Mucosa of gallbladder (tissue), 1 donor: ENCODE results near the gene DYNC1LI2. TPM values are rescaled to one million over a fixed set of nuclear protein-coding genes. Genes with fewer than 3 reads are reported as not detected.
"Not testable (repeated sequence)": the region's sequence is repeated elsewhere in the genome, so short reads cannot be mapped to it uniquely, and the experiment has no call there.

Experiments
- DNase-seq: peaks from one replicate; pipeline ENCODE4 v3.0.0-alpha.2; 2020; ENCODE audit warnings: low spot score
- total RNA-seq: library from RNA; stranded (reverse); gene quantifications from one replicate; pipeline ENCODE4 v1.2.1, GENCODE V29; 2021
- donor health status: DM: no; HTN: no; CAD: no.

Gene DYNC1LI2
- 151 TPM for total RNA-seq

DNA sequence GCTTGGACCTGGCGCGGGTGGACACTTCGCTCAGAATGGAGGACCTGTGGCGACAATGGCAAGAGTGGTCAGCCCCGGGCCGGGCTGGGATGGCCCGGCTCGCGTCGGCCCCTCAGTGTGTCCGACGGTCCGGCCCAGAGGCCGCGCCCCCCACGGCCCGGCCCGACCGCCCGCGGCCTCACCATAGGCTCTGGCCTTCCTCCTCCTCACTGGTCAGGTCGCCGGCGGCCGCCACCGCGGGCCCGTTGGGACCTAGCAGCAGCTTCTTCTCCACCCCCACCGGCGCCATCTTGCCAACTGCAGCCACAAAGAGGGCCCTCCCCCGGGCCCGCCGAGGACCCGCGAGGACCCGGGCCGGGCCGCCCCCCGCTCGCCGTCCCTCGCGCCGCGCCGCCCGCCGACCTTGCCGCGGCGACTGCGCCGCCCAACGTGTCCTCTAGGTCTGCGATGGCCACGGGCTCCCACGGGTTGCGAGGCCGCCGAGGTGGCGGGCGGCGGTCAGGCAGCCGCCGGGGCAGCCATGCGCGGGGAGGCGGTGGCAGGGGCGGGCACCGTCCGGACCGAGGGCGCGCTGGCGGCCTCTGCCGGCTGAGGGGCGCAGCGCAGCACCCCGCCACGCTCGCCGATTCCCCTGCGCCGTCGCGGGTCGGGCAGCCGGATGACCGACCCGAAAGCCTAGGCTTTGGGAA, at the start of gene DYNC1LI2:
Gene DYNC1LI2, minus strand, starts transcription at position 307 of the 689 bp plus-strand sequence. Its CDS starts 18 bp downstream, at position 289.
- DNase-seq: peak; percentile 77

DNA sequence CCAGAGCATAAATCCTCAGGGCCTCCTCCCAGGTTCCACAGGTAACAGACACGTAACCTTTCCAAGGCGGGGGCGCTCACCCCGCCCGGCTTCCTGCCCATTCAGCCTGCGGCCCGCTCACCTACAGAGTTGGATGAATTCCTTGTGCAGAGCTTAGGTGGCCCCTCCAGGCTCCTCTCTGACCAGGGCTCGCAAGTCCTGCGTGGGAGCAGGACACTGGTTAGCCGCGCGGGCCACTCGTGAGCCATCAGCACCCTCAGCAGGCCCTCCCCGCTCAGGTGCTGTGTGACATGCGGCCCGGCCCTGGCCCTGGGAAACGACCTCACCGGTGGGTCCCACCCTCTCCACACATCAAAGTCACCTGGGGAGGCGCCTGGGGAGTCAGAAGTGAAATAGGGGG, 49.4 kb upstream of the DYNC1LI2 start:
- no peak for DNase-seq

DNA sequence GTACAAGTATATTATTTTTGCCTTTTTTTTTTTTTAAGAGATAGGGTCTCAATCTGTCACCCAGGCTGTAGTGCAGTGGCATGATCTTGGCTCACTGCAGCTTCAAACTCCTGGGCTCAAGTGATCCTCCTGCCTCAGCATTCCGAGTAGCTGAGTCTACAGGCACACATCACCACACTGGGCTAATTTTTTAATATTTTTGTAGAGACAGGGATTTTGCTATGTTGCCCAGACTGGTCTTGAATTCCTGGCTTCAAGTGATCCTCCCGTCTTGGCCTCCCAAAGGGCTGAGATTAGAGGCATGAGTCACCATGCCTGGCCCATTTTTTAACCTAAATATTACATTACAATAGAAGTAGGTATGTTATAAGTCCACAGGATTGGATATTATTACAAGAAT, 46.8 kb upstream of the DYNC1LI2 start:
- no peak for DNase-seq

DNA sequence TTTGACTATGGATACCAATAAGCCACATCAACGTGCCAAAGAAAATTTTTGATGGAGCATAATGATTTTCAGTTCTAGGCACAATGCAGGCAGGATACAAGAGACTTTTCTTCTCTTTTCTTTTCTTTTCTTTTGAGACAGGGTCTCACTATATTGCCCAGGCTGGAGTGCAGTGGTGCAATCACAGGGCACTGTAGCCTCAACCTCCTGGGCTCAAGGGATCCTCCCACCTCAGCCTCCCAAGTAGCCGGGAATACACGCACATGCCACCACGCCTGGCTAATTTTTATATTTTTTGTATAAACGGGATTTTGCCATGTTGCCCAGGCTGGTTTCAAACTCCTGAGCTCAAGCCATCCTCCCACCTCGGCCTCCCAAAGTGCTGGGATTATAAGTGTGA, 42.6 kb upstream of the DYNC1LI2 start:
- not testable (repeated sequence) for DNase-seq

DNA sequence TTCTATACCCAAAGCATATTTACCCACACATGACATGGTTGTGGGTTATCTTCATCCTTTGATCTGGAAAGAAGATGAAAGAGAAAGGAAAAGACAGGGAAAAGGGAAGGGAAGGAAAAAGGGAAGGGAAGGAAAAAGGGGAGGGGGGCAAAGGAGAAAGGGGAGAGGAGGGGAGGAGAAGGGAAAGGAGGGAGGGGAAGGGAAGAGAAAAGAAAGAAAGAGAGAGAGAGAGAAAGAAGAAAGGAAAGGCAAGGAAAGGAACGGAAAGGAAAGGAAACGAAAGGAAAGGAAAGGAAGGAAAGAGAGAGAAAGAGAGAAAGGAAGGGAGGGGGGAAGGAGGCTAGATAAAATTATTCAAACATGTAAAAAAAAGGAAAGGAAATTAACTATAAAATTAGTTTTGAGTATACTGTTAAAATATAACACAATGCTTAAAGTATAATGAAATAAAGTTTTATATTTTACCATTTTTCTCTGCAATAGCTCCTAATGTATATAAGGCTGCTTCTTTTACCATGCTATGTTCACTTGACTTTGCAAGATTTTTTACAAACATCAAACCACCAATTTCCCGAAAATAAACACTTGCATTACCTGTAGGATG, 38.8 kb upstream of the DYNC1LI2 start:
- DNase-seq: no peak

DNA sequence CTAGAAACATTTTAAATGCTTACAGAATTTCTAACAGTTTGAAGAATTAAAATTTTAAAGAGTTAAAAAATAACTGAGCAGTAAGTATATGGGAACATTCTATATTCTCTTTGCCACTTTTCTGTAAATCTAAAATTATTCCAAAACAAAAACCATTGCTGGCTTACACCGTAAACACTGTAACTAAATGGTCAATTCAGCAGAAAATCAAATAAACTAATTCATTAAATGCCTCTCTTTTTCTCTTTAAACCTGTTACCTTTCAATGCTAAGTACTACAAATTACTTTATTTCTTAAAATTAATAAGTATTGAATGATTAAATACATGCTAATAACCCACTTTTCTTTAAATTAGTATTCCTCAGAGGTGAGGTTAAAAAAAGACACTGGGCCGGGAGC, 36.0 kb upstream of the DYNC1LI2 start:
- no peak for DNase-seq

DNA sequence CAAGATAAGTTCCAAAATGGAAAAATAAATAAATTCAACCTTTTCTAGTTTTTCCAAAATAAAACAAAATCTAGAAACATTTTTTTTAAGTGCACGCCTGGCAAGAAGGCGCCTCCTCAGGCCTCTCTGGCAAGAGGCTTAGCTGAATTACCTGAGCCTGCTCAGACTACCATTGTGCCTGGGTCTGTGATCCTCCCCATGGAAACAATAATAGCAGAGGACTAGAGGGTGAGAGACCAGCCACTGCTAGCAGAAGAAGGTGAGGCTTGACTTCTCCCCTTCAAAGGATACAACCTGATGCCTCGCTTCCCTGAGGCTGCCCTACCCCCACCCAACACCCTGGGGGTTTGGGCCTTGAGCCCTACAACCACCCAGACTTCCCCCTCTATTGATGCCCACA, 35.1 kb upstream of the DYNC1LI2 start:
- DNase-seq: no peak

DNA sequence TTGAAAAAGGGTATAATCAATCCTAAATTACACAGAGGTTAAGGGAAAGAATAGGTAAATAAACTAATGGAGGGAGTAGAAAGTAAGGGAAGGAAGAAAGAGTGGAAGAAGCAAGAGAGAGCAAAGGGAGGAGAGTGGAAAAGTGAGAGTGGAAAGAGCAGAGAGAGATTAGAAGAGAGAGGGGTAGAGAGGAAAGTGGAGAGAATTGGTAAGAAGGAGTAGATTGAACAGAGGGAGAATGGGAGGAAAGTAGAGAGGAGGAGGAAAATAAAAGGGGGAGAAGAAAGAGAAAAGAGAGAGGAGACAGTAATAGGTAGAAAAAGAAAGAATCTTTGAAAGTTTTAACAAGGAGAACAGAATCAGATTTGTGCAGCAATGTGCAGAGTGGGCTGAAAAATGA, 25.0 kb upstream of the DYNC1LI2 start:
- DNase-seq: no peak

DNA sequence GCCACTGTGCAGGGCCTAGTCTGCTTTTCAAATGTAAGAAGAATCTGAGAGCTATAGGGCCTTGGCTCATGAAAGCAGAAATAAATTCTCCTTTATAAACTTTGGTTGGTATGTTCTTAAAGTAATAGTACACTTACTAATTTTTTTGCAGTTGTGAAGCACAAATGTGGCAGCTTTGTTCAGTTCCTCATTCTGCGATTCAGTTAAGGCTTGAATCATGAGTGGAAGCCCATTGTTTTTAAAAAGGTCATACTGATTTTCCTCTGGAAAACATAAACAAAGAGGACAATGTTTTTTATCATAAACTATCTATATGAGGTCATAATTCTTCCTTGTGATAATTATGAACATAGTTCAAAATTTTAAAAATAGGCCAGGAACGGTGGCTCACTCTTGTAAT, 23.6 kb upstream of the DYNC1LI2 start:
- no peak for DNase-seq

DNA sequence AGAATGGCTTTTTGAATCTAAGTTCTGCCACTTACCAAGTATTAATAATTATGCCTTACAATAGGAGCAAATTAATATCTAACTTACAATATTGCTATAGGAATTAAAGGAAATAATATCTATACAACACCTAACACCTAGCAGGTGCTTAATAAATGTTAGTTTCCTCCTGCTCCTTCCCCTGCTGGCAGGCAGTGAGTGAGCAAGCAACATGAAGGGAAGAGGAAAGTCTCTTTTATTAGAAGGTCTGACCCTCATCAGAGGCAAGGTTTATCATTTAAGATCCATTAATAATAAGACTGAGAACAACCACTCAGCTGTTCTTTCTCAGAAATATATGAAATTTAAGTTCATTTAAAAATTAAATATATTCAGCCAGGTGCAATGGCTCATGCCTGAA, 6.7 kb upstream of the DYNC1LI2 start:
- DNase-seq: no peak

DNA sequence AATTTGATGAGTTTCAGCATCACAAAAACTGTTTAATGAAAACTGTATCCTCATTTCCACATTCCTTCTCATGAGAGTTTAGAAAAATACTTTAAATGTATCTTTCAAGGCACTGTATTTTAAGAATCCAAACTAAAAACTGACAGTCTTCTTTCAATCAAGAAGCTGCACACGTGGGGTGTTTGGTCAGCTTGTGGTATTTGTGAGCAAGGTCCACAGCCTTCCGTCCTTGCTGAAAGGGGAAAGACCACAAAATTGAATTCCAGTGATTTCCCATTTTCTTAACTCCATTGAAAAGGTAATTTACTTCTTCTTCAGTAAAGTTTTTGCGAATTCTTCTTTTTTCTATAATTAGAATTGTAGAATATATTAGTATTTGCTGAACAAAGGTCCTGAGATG, 3.4 kb upstream of the DYNC1LI2 start:
- DNase-seq: no peak

DNA sequence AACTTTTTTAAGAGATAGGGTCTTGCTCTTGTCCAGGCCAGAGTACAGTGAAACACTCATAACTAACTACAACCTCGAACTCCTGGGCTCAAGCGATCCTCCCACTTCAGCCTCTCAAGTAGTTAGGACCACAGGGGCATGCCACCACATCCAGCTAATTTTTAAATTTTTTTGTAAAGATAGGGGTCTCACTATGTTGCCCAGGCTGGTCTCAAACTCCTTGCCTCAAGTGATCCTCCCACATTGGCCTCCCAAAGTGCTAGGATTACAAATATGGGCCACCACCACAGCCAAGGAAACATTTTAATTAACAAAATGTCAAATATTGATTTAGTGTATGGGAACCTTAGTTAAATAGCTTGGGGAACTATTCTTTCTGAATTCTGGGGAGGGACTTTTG, 2.8 kb upstream of the DYNC1LI2 start:
- no peak for DNase-seq

DNA sequence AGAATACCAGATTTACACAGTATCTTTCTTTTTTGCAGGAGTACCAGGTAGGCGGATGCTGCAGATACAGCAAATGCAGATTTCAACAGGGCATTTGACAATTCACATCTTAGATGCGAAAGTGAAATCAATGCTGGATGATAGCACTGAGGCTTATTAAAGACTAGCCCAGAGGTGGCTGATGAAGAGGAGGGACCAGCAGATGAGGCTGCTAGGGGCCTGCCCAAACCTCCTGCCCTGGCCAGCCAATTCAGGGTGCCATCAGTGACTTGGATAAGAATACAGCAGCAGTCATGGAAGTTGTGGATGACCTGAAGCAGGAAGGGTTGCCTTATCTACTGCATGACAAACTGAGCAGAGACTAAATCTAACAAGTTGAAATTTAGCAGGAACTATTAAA, 1.5 kb upstream of the DYNC1LI2 start:
- no peak for DNase-seq

DNA sequence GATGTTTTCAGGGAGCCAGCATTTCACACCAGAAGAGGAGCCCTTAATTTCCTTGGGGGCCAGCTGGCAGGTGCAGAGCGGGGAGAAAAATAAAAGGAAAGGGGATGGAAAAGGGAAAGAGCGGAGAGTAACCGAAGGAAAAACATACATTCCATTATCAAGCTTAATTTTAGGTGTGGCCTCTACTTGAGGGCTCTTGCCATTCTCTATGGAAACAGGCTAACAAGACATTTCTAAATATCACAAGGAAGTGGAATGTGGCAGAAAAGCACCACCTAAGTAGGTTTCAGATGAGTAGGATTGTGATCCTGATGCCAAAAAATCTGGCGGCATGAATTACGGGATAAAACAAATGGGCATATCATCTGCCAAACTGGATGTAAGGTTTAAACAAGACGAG, 970 bp upstream of the DYNC1LI2 start:
- DNase-seq: no peak

DNA sequence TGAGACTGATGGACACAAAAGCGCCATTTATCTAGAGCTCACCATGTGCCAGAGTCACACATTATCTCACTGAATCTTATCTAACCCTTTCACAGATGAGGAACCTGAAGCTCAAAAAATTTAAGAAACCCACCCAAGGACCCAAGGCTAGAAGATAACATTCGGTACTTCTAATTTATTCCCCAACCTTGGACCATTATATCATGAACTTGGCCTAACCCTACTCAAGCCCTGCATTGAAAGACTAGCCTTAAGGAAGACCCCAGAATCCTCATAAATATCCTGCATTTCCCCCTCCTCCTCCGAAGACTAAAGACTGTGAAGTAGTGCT, 548 bp upstream of the DYNC1LI2 start:
- DNase-seq: no peak

DNA sequence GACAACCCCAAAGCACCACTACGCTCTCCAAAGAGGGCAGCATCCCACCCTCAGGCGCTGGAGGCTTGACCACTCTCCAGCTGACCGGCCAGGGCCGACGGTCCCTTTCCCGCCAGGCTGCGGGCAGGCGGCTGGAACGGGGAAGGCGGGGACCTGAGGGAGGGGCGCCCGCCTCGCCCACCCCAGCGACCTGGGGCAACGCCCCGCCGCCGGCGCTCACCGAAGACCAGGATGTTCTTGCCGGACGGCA, 431 bp downstream of the DYNC1LI2 start:
- DNase-seq: no peak

DNA sequence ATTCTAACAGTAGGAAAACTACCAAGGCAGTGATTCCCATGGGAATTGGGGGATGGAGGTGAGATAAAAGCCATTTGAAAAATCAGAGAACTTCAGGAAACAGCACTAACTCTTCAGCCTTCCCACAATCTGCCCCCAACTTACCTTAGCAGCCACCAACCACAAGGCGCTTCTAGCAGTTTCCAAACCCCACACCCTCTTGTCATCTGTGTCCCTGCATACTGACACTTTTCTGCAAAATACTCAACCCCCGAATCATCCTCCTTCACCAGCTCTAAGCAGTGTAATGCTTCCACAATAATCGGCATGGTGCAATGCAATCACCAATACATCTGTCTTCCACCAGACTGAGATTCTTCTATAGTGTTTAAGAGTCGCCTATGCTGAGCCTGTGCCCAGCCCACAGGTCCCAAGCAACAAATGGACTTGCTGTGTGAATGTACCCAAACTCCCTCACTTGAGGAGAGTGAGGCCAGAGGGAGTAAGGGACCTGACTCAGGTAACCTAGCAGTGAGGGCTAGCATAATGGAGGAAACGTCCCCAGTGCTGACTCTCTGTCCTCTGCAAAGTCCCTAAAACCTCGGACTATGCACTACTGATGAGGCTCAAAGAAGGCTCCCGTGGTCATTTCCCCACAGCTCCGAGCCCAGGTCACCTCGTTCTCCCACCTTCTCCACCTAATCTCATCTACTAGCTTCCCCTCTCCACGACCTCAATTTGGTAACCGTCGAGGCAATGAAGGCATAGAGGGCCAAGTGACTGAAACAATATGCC, 943 bp downstream of the DYNC1LI2 start:
- no peak for DNase-seq

DNA sequence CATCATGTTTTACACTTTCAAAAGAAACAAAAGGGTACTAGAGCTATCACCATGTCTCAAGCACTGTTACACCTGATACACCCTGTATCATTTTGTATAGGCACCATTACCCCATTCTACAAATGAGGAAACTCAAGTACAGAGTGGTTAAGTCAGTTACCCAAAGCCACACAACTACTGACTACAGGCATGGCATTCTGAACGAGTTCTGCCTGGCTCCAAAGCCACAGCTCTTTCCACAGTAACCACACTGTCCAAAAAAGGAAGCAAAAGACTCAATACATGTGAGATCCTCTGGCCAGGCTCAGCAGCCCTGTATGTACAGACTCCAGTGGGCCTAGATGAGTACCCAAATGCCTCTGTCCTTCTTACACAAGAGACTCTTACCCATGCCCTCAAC, 4.7 kb downstream of the DYNC1LI2 start:
- no peak for DNase-seq

DNA sequence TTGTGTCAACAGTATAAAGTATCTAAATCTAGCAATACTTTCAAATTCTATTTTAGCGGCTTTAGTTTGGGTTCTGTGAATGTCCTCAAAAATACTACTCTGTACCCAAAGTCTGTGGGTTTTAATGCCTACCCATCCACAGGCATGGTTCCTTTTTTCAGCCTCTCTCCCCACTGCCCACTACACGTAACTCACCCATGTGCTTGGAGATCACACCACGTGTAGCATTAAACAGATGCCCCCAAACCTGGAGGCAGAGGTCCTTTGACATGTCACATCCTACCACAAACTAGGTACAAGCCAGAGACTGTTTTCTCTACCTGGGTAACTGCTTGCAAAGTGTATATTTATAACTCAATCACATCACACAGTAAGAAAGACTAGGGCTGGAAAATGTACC, 5.4 kb downstream of the DYNC1LI2 start:
- DNase-seq: no peak

DNA sequence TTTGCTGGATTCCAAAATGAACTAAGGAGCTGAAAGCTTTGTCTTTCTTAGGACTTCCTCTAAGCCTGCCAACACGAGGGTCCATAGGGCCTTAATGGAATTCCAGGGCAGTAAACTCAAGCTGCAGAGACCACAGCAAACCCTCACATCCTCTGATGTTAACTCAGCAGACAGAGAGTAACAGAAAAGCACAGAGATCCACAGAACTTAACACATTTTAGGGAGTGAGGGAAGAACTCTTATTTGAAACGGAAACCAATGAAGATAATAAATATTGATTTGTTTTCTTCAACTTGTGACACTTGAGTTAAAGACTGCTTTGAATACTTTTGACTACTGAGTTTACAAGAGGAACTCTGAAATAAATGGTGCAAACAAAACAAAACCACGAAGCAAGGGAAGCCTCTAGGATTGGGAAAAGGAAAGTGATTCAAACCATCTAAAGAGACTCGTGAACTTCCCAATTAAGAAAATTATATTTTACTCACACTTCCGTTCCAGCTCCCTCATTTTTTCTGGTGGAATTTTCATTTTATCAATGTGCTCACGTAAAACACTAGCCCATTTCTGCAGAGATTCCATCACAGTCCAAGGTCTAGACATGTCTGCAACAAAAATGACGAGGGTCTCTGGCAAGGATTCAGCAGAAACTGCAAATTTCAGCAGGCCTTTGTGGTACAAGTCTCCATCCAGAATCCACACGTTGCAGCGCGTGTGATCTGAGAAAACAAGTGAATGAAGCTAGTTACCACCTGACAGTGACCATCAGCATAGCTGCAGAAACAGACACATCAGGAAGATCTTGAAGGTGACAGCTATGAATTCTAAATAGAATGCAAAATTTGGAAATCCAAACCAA, 9.2 kb downstream of the DYNC1LI2 start:
- DNase-seq: no peak

DNA sequence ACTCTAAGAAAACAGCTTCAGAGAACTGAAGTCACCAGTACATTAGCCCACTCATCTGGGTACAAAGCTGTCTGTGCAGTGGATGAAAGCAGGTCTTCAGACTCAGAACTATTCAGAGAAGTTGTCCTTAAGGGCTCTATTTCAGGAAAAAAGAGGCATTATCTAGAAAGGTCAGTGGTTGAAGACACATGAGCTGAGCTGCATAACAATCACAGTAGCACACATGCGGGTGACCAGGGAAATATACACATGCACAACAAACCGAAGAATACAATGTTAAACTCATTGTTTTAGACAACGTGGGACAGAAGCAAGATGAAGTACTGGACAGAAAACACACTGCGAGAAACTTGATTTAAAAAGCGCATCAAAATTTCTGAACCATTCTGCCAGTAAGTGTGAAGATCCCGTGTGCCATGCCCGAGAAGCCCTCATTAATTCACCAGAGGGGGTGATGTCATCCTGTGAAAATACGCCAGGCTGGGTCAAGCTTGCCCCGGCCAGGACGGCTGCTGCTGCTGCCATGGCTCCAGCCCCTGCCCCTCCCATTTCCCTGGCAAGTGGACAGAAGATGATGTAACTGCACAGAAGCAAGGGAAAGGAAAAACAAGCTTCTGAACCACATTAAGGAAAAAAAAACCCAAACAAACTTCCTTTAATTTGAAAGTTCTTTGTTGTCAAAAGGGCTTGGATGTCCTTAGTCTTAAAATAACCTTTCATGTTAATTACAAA, 10.1 kb downstream of the DYNC1LI2 start:
- peak; percentile 92 for DNase-seq

DNA sequence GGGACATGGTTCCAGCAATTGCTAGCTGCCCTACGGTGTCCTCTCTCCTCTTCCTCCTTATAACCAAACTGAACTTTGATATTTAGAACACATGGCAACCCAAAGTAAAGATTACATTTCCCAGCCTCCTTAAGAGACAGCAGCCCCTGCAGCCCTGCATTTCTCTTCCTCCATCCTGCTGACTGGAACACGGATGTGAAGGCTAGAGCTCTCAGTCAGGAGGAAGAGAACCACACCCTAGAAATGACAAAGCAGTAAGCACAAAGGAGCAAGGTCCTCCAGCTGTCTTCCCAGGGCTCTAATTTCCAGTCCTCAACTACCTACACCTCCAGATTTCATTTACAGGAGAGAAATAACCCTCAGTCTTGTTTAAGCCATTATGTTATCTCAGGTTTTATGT, 10.9 kb downstream of the DYNC1LI2 start:
- peak; percentile 36 for DNase-seq
